Measurements from ENCODE around the gene POLR2I. TPM values are rescaled to one million over a fixed set of nuclear protein-coding genes. Genes with fewer than 3 reads are reported as not detected.

The POLR2I gene
- polyA plus RNA-seq, 1 donor from 2014 or later: 159 TPM

DNA sequence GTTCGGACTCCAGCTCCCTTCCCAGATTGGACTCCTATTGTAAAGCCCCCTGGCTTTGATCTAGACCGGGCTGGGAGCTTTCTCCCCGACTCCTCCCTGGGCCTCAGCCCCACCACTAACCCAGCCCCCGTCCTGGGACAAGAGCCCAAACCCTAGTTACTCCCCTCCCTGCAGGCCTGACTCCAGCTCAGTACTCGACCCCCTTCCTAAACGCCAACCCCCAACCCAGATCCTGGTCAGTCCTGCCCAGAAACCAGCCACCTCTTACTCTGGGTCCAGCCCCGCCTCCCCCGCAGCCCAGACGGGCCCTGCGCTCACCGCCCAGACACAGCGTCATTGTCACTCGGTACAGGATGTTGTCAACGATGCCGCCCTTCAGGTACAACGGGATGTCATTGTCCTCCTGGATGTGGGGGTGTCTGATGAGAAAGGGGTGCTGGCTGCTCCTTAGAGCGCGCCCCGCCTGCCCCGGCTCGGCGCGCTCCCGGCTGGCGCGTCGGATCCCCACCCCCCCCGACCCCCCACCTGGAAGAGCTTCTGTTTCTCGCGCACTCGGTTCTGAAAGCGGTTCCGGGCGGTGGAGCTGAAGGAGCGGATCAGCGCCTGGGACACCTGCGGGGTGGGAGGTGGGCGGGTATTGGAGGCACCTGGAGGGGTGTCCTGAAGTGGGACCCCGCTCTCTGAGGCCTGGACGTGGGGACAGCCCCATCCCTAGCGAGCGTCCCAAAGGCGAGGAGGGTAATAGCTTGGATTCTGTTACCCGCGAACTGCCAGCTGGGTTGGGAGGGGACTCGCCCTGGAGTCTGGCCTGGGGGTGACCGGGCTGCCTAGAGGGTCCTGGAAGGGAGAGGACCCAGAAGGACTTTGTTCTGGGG is 36.7 kb upstream of the POLR2I start:
- H4K20me1 ChIP-seq (ENCODE audit: insufficient read depth): no peaks in the 10 kb centered on the region
- no peak overlapping the region for H3K9ac ChIP-seq (ENCODE audit: low read length)
- H3K4me2 ChIP-seq (ENCODE audit: low read length): no peak overlapping the region
- no peaks in the 10 kb centered on the region for H3K9me2 ChIP-seq (ENCODE audit: insufficient read depth, low read length)
- TF ChIP-seq RAD21 (conservative IDR thresholded peaks at IDR 0.05) (no peak), MXI1 (conservative IDR thresholded peaks at IDR 0.05; ENCODE audit: poor library complexity, severe bottlenecking) (no peak), EZH2 (IDR thresholded peaks at IDR 0.05; ENCODE audit: borderline replicate concordance, insufficient read depth, low read length, poor library complexity, severe bottlenecking) (no peak), SMC3 (conservative IDR thresholded peaks at IDR 0.05; ENCODE audit: poor library complexity) (no peak), TAF1 (IDR thresholded peaks at IDR 0.05; ENCODE audit: low read depth) (no peak), POLR2AphosphoS5 (IDR thresholded peaks at IDR 0.05) (no peak), EP300 (conservative IDR thresholded peaks at IDR 0.05; ENCODE audit: poor library complexity, severe bottlenecking) (no peak)
- TF ChIP-seq, protein P1, sequence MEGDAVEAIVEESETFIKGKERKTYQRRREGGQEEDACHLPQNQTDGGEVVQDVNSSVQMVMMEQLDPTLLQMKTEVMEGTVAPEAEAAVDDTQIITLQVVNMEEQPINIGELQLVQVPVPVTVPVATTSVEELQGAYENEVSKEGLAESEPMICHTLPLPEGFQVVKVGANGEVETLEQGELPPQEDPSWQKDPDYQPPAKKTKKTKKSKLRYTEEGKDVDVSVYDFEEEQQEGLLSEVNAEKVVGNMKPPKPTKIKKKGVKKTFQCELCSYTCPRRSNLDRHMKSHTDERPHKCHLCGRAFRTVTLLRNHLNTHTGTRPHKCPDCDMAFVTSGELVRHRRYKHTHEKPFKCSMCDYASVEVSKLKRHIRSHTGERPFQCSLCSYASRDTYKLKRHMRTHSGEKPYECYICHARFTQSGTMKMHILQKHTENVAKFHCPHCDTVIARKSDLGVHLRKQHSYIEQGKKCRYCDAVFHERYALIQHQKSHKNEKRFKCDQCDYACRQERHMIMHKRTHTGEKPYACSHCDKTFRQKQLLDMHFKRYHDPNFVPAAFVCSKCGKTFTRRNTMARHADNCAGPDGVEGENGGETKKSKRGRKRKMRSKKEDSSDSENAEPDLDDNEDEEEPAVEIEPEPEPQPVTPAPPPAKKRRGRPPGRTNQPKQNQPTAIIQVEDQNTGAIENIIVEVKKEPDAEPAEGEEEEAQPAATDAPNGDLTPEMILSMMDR (IDR thresholded peaks at IDR 0.05; ENCODE audit: poor library complexity, severe bottlenecking): no peak
- TF ChIP-seq, protein P2, sequence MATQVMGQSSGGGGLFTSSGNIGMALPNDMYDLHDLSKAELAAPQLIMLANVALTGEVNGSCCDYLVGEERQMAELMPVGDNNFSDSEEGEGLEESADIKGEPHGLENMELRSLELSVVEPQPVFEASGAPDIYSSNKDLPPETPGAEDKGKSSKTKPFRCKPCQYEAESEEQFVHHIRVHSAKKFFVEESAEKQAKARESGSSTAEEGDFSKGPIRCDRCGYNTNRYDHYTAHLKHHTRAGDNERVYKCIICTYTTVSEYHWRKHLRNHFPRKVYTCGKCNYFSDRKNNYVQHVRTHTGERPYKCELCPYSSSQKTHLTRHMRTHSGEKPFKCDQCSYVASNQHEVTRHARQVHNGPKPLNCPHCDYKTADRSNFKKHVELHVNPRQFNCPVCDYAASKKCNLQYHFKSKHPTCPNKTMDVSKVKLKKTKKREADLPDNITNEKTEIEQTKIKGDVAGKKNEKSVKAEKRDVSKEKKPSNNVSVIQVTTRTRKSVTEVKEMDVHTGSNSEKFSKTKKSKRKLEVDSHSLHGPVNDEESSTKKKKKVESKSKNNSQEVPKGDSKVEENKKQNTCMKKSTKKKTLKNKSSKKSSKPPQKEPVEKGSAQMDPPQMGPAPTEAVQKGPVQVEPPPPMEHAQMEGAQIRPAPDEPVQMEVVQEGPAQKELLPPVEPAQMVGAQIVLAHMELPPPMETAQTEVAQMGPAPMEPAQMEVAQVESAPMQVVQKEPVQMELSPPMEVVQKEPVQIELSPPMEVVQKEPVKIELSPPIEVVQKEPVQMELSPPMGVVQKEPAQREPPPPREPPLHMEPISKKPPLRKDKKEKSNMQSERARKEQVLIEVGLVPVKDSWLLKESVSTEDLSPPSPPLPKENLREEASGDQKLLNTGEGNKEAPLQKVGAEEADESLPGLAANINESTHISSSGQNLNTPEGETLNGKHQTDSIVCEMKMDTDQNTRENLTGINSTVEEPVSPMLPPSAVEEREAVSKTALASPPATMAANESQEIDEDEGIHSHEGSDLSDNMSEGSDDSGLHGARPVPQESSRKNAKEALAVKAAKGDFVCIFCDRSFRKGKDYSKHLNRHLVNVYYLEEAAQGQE (IDR thresholded peaks at IDR 0.05; ENCODE audit: borderline replicate concordance): no peak
- H3K79me2 ChIP-seq (replicated peaks; ENCODE audit: insufficient read depth, low read length): no peaks in the 10 kb centered on the region
- H3F3A ChIP-seq (ENCODE audit: insufficient read depth, low read length, poor library complexity, severe bottlenecking): no peaks in the 10 kb centered on the region
- H2AFZ ChIP-seq (ENCODE audit: low read depth, low read length): no peak overlapping the region
- H3K4me3 ChIP-seq (ENCODE audit: low read length): no peak overlapping the region
- no peak overlapping the region for H3K27ac ChIP-seq (ENCODE audit: low read length)
- H3K27me3 ChIP-seq (ENCODE audit: insufficient read depth, low read depth, low read length): no peaks in the 10 kb centered on the region
- no peaks in the 10 kb centered on the region for H3K9me3 ChIP-seq (ENCODE audit: low read length)
- no peaks in the 10 kb centered on the region for H3K36me3 ChIP-seq (ENCODE audit: insufficient read depth, low read length)

DNA sequence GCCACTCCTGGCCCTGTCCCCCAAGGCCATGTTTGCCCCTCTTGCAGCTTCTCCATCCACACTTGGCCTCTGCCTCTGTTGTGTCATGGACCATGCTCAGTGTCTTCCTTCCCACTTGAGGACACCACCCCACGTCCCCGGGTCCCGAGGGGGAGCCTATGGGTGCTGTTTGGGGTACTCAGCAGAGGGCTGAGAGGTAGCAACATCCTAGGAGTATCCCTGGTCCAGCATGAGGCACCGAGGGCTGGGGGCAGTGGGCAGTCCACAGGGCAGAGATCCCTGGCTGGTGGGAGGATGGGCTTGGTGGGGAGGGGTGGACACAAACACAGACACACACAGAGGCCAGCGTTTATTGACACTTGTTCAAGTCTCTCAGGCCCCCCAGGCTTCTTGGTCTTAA is 35.9 kb upstream of the POLR2I start:
- Histone ChIP-seq H3F3A (ENCODE audit: insufficient read depth, low read length, poor library complexity, severe bottlenecking) (no peaks in the 10 kb centered on the region), H4K20me1 (ENCODE audit: insufficient read depth) (no peaks in the 10 kb centered on the region), H3K27me3 (ENCODE audit: insufficient read depth, low read depth, low read length) (no peaks in the 10 kb centered on the region), H3K79me2 (replicated peaks; ENCODE audit: insufficient read depth, low read length) (no peaks in the 10 kb centered on the region), H3K27ac (ENCODE audit: low read length) (no peak overlapping the region), H3K4me3 (ENCODE audit: low read length) (no peak overlapping the region), H3K9me3 (ENCODE audit: low read length) (no peaks in the 10 kb centered on the region), H3K36me3 (ENCODE audit: insufficient read depth, low read length) (peaks cover 6% of the 10 kb centered on the region), H2AFZ (ENCODE audit: low read depth, low read length) (no peak overlapping the region), H3K4me2 (ENCODE audit: low read length) (no peak overlapping the region), H3K9ac (ENCODE audit: low read length) (no peak overlapping the region), H3K9me2 (ENCODE audit: insufficient read depth, low read length) (no peaks in the 10 kb centered on the region)
- no peak for TF ChIP-seq EZH2 (IDR thresholded peaks at IDR 0.05; ENCODE audit: borderline replicate concordance, insufficient read depth, low read length, poor library complexity, severe bottlenecking)
- TF ChIP-seq, protein P2 (IDR thresholded peaks at IDR 0.05; ENCODE audit: borderline replicate concordance): no peak

All from neural cell (in vitro differentiated cells).